DMS 273 (cell line): Measurements from ENCODE around the gene EPHA10.

Experiments
- DNase-seq: peaks from one replicate; lab custom pipeline; 2025; ENCODE audit not compliant: unreplicated experiment; lab: John Stamatoyannopoulos, UW

EPHA10 gene

GRCh38 chr1:37734629-37735591 is 30.0 kb downstream of the EPHA10 start:
- DNase-seq: no peak

- no peak for DNase-seq
These were observed 32.7 kb downstream of the EPHA10 start for GRCh38 chr1:37732111-37732780.

GRCh38 chr1:37731312-37732019 is 33.5 kb downstream of the EPHA10 start:
- DNase-seq: no peak

GRCh38 chr1:37730376-37730775 is 34.5 kb downstream of the EPHA10 start:
- no peak for DNase-seq

- DNase-seq: no peak
These were observed 36.5 kb downstream of the EPHA10 start for GRCh38 chr1:37728416-37728815.

GRCh38 chr1:37726751-37727585 is 38.0 kb downstream of the EPHA10 start:
- no peak for DNase-seq

GRCh38 chr1:37725851-37726613 is 38.9 kb downstream of the EPHA10 start:
- peak; percentile 32 for DNase-seq

GRCh38 chr1:37724575-37724974 is 40.3 kb downstream of the EPHA10 start:
- DNase-seq: no peak

- DNase-seq: no peak
These were observed 41.4 kb downstream of the EPHA10 start for GRCh38 chr1:37723390-37724078.

GRCh38 chr1:37723072-37723389 is 41.9 kb downstream of the EPHA10 start:
- no peak for DNase-seq

GRCh38 chr1:37722181-37723071 is 42.5 kb downstream of the EPHA10 start:
- DNase-seq: no peak

GRCh38 chr1:37721565-37721964 is 43.4 kb downstream of the EPHA10 start:
- no peak for DNase-seq

- DNase-seq: no peak
These were observed 44.4 kb downstream of the EPHA10 start for GRCh38 chr1:37720231-37721130.

- no peak for DNase-seq
These were observed 45.2 kb downstream of the EPHA10 start for GRCh38 chr1:37719572-37720195.

GRCh38 chr1:37718901-37719571 is 45.9 kb downstream of the EPHA10 start:
- no peak for DNase-seq

GRCh38 chr1:37718181-37718900 is 46.6 kb downstream of the EPHA10 start:
- DNase-seq: no peak
